ENCODE data around the gene NGRN.
A peak's percentile ranks its signal among the peaks of the same experiment; 100 is the strongest.
"Not testable (repeated sequence)": the region's sequence is repeated elsewhere in the genome, so short reads cannot be mapped to it uniquely, and the experiment has no call there.

NGRN gene

GRCh38 chr15:90286678-90287077 is 21.2 kb downstream of the NGRN start:
- peak; percentile 61 for DNase-seq

GRCh38 chr15:90287101-90287500 is 21.6 kb downstream of the NGRN start:
- DNase-seq, result no peak

GRCh38 chr15:90287946-90288345 is 22.5 kb downstream of the NGRN start:
- DNase-seq, result no peak

GRCh38 chr15:90291679-90292356 is 26.3 kb downstream of the NGRN start:
- DNase-seq, result no peak

- DNase-seq, result peak; percentile 77
Measured at GRCh38 chr15:90293040-90293810, 27.8 kb downstream of the NGRN start.

- no peak for DNase-seq
Measured at GRCh38 chr15:90294159-90294558, 28.7 kb downstream of the NGRN start.

- no peak for DNase-seq
Measured at GRCh38 chr15:90294601-90295269, 29.3 kb downstream of the NGRN start.

GRCh38 chr15:90295270-90295648 is 29.8 kb downstream of the NGRN start:
- no peak for DNase-seq

- not testable (repeated sequence) for DNase-seq
Measured at GRCh38 chr15:90296316-90296884, 30.9 kb downstream of the NGRN start.

- DNase-seq, result no peak
Measured at GRCh38 chr15:90297021-90297420, 31.5 kb downstream of the NGRN start.

GRCh38 chr15:90300541-90300940 is 35.1 kb downstream of the NGRN start:
- DNase-seq, result no peak

GRCh38 chr15:90300988-90301706 is 35.7 kb downstream of the NGRN start:
- peak; percentile 69 for DNase-seq

- no peak for DNase-seq
Measured at GRCh38 chr15:90301707-90302300, 36.3 kb downstream of the NGRN start.

GRCh38 chr15:90305355-90305754 is 39.9 kb downstream of the NGRN start:
- not testable (repeated sequence) for DNase-seq

- no peak for DNase-seq
Measured at GRCh38 chr15:90305932-90306331, 40.5 kb downstream of the NGRN start.

GRCh38 chr15:90306560-90306959 is 41.1 kb downstream of the NGRN start:
- DNase-seq, result peak; percentile 34

- no peak for DNase-seq
Measured at GRCh38 chr15:90307661-90308060, 42.2 kb downstream of the NGRN start.

- no peak for DNase-seq
Measured at GRCh38 chr15:90309020-90309419, 43.5 kb downstream of the NGRN start.

- DNase-seq, result no peak
Measured at GRCh38 chr15:90315278-90315982, 50.0 kb downstream of the NGRN start.

- no peak for DNase-seq
Measured at GRCh38 chr15:90316139-90316538, 50.7 kb downstream of the NGRN start.

- DNase-seq, result no peak
Measured at GRCh38 chr15:90318591-90318990, 53.1 kb downstream of the NGRN start.

All from CD4-positive, alpha-beta T cell treated with Interleukin-17A for 4 hours (primary cell).